GM12892 (cell line): ENCODE measurements around the gene FARP1.

ENCODE experiments used
- POLR2A ChIP-seq: IDR thresholded peaks from 2 replicates; pipeline ENCODE4 v1.6.1; 2011; ENCODE audit warnings: low read depth, low read length, control low read depth
- TAF1 ChIP-seq: IDR thresholded peaks from 2 replicates; pipeline ENCODE4 v1.6.1; 2011; ENCODE audit warnings: low read depth, mild to moderate bottlenecking, control low read depth, low read length, borderline replicate concordance

DNA sequence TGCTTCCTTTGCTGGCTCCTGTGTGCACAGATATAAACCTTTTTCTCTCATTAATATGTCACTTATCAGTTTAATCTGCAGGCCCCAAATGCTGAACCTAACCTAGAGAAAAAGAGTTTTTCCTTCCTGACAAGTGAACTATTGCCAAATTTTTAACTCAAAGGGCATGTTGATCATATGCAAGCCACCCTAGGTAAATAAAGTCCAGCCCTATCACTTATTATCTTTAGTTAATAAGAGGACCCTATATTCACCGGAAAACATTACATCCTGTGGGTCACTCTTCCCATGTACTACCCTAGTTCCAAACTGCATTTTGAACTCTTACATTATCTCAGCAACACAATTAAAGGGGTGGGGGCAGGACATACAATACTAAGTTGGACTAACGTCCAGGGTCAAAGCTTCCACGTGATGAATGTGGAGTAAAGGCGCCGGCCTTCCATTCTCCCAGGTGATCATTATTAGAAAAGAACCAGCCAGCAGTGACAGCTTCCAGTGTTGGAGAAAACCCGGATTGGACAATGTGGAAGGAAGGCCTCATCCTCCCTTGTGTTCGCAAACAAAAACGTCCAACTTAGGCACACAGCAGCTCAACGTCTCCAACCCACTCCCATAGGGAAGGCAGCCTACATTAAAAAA lies 347.4 kb downstream of the FARP1 start:
- TF ChIP-seq POLR2A = no peak
- no peak for TF ChIP-seq TAF1
